Measurements from ENCODE around the gene APOL1. TPM values are rescaled to one million over a fixed set of nuclear protein-coding genes. Genes with fewer than 3 reads are reported as not detected.
A peak's percentile ranks its signal among the peaks of the same experiment; 100 is the strongest.

APOL1 gene
- total RNA-seq, 1 experiment from 2014 or later, result 16.0 TPM

DNA sequence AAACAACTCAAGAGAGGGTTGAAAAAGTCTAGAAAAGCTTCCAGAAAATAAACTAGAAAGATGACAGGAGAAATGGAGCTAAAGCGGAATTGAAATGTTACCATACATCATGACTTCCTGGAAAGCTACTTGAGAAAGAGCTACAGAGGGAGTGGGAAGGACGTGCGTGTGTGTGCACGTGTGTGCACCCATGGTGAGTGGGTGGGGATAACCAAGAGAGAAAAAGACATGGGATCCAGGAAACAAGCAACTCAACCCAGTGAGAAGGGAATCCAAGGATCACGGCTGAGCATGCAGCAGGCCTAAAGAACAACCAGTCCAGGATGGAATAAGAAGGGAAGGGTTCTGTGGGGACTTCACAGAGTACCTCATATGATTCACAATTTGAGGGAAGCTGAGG lies 21.6 kb downstream of the APOL1 start:
- ChIA-PET POLR2A (no interaction called here), CTCF (no interaction called here)
- Histone ChIP-seq H3K4me3 (ENCODE audit: low read depth in 2 of 2, low read length in 2 of 2) (no peak overlapping the region), H3K4me1 (ENCODE audit: control insufficient read depth, insufficient read depth, low read length) (peaks cover 4% of the 10 kb centered on the region; the same call in 1 of the 2 replicates), H3K27ac (ENCODE audit: low read length) (no peak overlapping the region), H3K9me3 (ENCODE audit: control insufficient read depth, insufficient read depth, low read depth, low read length) (no peaks in the 10 kb centered on the region), H3K36me3 (ENCODE audit: control insufficient read depth, insufficient read depth, low read length) (no peaks in the 10 kb centered on the region), H3K27me3 (ENCODE audit: control insufficient read depth, insufficient read depth, low read length) (no peaks in the 10 kb centered on the region)
- intact Hi-C loops (cut with micrococcal nuclease; ENCODE audit: unreplicated experiment), result no loop called here
- ATAC-seq, result no peak
- BruUV-seq (replicated peaks), result no TSS peak
- no peak for TF ChIP-seq TCF7L2 (IDR thresholded peaks at IDR 0.05; ENCODE audit: low read depth, low read length)
- TF ChIP-seq, protein P1, sequence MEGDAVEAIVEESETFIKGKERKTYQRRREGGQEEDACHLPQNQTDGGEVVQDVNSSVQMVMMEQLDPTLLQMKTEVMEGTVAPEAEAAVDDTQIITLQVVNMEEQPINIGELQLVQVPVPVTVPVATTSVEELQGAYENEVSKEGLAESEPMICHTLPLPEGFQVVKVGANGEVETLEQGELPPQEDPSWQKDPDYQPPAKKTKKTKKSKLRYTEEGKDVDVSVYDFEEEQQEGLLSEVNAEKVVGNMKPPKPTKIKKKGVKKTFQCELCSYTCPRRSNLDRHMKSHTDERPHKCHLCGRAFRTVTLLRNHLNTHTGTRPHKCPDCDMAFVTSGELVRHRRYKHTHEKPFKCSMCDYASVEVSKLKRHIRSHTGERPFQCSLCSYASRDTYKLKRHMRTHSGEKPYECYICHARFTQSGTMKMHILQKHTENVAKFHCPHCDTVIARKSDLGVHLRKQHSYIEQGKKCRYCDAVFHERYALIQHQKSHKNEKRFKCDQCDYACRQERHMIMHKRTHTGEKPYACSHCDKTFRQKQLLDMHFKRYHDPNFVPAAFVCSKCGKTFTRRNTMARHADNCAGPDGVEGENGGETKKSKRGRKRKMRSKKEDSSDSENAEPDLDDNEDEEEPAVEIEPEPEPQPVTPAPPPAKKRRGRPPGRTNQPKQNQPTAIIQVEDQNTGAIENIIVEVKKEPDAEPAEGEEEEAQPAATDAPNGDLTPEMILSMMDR (IDR thresholded peaks at IDR 0.05), result no peak
- no peak for TF ChIP-seq POLR2AphosphoS5 (IDR thresholded peaks at IDR 0.05; ENCODE audit: low read depth, low read length)
- TF ChIP-seq, protein P2, sequence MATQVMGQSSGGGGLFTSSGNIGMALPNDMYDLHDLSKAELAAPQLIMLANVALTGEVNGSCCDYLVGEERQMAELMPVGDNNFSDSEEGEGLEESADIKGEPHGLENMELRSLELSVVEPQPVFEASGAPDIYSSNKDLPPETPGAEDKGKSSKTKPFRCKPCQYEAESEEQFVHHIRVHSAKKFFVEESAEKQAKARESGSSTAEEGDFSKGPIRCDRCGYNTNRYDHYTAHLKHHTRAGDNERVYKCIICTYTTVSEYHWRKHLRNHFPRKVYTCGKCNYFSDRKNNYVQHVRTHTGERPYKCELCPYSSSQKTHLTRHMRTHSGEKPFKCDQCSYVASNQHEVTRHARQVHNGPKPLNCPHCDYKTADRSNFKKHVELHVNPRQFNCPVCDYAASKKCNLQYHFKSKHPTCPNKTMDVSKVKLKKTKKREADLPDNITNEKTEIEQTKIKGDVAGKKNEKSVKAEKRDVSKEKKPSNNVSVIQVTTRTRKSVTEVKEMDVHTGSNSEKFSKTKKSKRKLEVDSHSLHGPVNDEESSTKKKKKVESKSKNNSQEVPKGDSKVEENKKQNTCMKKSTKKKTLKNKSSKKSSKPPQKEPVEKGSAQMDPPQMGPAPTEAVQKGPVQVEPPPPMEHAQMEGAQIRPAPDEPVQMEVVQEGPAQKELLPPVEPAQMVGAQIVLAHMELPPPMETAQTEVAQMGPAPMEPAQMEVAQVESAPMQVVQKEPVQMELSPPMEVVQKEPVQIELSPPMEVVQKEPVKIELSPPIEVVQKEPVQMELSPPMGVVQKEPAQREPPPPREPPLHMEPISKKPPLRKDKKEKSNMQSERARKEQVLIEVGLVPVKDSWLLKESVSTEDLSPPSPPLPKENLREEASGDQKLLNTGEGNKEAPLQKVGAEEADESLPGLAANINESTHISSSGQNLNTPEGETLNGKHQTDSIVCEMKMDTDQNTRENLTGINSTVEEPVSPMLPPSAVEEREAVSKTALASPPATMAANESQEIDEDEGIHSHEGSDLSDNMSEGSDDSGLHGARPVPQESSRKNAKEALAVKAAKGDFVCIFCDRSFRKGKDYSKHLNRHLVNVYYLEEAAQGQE (IDR thresholded peaks at IDR 0.05; ENCODE audit: insufficient read depth in 1 of 2, low read depth in 2 of 2, low read length in 1 of 2), result no peak
- TF ChIP-seq SIN3A (IDR thresholded peaks at IDR 0.05; ENCODE audit: borderline replicate concordance, insufficient read depth, low read depth, low read length), result no peak
- DNase-seq (ENCODE audit: low read depth, low spot score), result no peak
- in situ Hi-C loops (cut with HindIII; ENCODE audit: low pct_unique_long_range_greater_than_20kb, low sequenced_read_pairs), result no loop called here

DNA sequence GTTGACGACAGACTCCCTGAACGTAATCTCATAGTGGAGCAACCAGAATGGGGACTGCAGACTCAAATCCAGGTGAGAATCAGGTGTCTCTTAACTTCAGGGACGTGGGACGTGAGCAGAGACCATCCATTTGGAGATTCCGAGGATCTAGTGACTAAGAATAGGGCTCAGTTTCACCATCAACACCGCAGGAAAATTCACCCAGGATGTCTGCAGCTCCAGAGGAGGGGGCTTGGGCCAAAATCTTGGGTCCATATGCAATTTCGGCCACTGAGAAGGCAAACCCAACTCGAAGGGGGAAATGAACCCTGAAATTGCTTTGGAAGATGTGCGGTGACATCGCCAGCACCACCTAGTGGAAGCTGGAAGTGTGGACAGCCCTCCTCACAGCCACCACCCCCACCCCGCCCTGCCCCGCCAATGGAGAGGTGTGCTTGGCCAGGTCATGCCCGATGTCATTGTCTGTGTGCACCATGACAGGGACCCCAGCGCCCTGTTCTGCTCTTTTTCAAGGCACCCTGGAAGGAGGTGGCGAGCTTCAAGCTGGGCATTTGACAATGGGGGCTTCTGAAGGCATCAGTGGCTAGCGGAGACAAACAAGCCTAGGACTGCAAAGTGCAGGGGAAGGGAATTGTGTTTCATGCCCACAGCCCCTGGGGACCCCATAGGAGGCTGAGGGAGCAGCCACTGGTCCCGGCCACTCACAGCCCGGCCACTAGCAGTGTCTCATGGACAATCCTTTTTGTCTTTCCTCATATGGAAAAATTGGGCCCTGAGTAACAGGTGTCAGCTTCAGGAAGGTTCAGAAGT lies 24.8 kb downstream of the APOL1 start:
- no peak overlapping the region for H3K4me3 ChIP-seq (ENCODE audit: low read depth in 2 of 2, low read length in 2 of 2)
- no peaks in the 10 kb centered on the region for H3K9me3 ChIP-seq (ENCODE audit: control insufficient read depth, insufficient read depth, low read depth, low read length)
- TF ChIP-seq, protein P2 (IDR thresholded peaks at IDR 0.05; ENCODE audit: insufficient read depth in 1 of 2, low read depth in 2 of 2, low read length in 1 of 2), result no peak
- TF ChIP-seq, protein P1 (IDR thresholded peaks at IDR 0.05), result peak; percentile 86
- TF ChIP-seq POLR2AphosphoS5 (IDR thresholded peaks at IDR 0.05; ENCODE audit: low read depth, low read length) (peak; percentile 71), TCF7L2 (IDR thresholded peaks at IDR 0.05; ENCODE audit: low read depth, low read length) (no peak), SIN3A (IDR thresholded peaks at IDR 0.05; ENCODE audit: borderline replicate concordance, insufficient read depth, low read depth, low read length) (no peak)
- H3K36me3 ChIP-seq (ENCODE audit: control insufficient read depth, insufficient read depth, low read length), result no peaks in the 10 kb centered on the region; the same call in 1 of the 2 replicates
- DNase-seq (ENCODE audit: low read depth, low spot score) (no peak), ATAC-seq (peak; percentile 84)
- no TSS peak for BruUV-seq (replicated peaks)
- no peaks in the 10 kb centered on the region for H3K27me3 ChIP-seq (ENCODE audit: control insufficient read depth, insufficient read depth, low read length)
- H3K4me1 ChIP-seq (ENCODE audit: control insufficient read depth, insufficient read depth, low read length), result peaks cover 4% of the 10 kb centered on the region; the same call in 1 of the 2 replicates
- ChIA-PET POLR2A (no interaction called here), CTCF (interaction anchor here (0.6 to 0.7 kb wide), 3 partner anchors 11 to 484 kb away, joined by 3 to 7 read pairs (median 3); no protein-coding TSS in a partner anchor)
- no peak overlapping the region for H3K27ac ChIP-seq (ENCODE audit: low read length)
- intact Hi-C loops (cut with micrococcal nuclease; ENCODE audit: unreplicated experiment) (no loop called here), in situ Hi-C loops (cut with HindIII; ENCODE audit: low pct_unique_long_range_greater_than_20kb, low sequenced_read_pairs) (no loop called here)

All from Panc1 (cell line).